Jurkat, Clone E6-1 (cell line): ENCODE data around the gene VWA5B1.
A peak's percentile ranks its signal among the peaks of the same experiment; 100 is the strongest.

Source experiments
- DNase-seq: peaks from one replicate; pipeline ENCODE4 v3.0.0-alpha.2; 2011; ENCODE audit warnings: low read depth, low spot score
- H3K4me3 ChIP-seq: 2 replicates; pipeline ENCODE4 v1.5.1; 2011; ENCODE audit warnings: mild to moderate bottlenecking, low read length, control low read depth, moderate library complexity

Gene VWA5B1

GRCh38 chr1:20319456-20320220 lies 29.0 kb downstream of the VWA5B1 start:
- H3K4me3 ChIP-seq = no peak overlapping the region
- DNase-seq = no peak

- DNase-seq = no peak
- H3K4me3 ChIP-seq = no peak overlapping the region
These were observed 30.0 kb downstream of the VWA5B1 start for GRCh38 chr1:20320704-20321103.

- H3K4me3 ChIP-seq = no peak overlapping the region
- DNase-seq = no peak
These were observed 30.9 kb downstream of the VWA5B1 start for GRCh38 chr1:20321573-20321972.

GRCh38 chr1:20322081-20322824 lies 31.6 kb downstream of the VWA5B1 start:
- H3K4me3 ChIP-seq = no peak overlapping the region
- DNase-seq = peak; percentile 16

- H3K4me3 ChIP-seq = no peak overlapping the region
- DNase-seq = peak; percentile 18
These were observed 32.3 kb downstream of the VWA5B1 start for GRCh38 chr1:20322825-20323612.

GRCh38 chr1:20323613-20323920 lies 32.9 kb downstream of the VWA5B1 start:
- H3K4me3 ChIP-seq = no peak overlapping the region

GRCh38 chr1:20324704-20325406 lies 34.2 kb downstream of the VWA5B1 start:
- no peak overlapping the region for H3K4me3 ChIP-seq
- DNase-seq = no peak

More at GRCh38 chr1:20323613-20323920, 32.9 kb downstream of the VWA5B1 start:
- no peak for DNase-seq

GRCh38 chr1:20325407-20325843 lies 34.8 kb downstream of the VWA5B1 start:
- no peak overlapping the region for H3K4me3 ChIP-seq
- no peak for DNase-seq

GRCh38 chr1:20325844-20326420 lies 35.3 kb downstream of the VWA5B1 start:
- no peak for DNase-seq
- H3K4me3 ChIP-seq = no peak overlapping the region

GRCh38 chr1:20327467-20327866 lies 36.8 kb downstream of the VWA5B1 start:
- no peak for DNase-seq
- no peak overlapping the region for H3K4me3 ChIP-seq

- no peak overlapping the region for H3K4me3 ChIP-seq
- DNase-seq = no peak
These were observed 37.5 kb downstream of the VWA5B1 start for GRCh38 chr1:20328201-20328600.

- H3K4me3 ChIP-seq = no peak overlapping the region
- DNase-seq = no peak
These were observed 39.3 kb downstream of the VWA5B1 start for GRCh38 chr1:20329793-20330542.

- no peak overlapping the region for H3K4me3 ChIP-seq
- DNase-seq = no peak
These were observed 43.4 kb downstream of the VWA5B1 start for GRCh38 chr1:20334103-20334502.

GRCh38 chr1:20336105-20336605 lies 45.5 kb downstream of the VWA5B1 start:
- no peak for DNase-seq
- no peak overlapping the region for H3K4me3 ChIP-seq

- no peak for DNase-seq
- H3K4me3 ChIP-seq = no peak overlapping the region
These were observed 46.9 kb downstream of the VWA5B1 start for GRCh38 chr1:20337581-20337980.

- H3K4me3 ChIP-seq = no peak overlapping the region
- DNase-seq = no peak
These were observed 49.3 kb downstream of the VWA5B1 start for GRCh38 chr1:20339811-20340457.

- H3K4me3 ChIP-seq = no peak overlapping the region
- no peak for DNase-seq
These were observed 51.8 kb downstream of the VWA5B1 start for GRCh38 chr1:20342294-20343148.
